HepG2 (cell line): ENCODE results near the gene CGB8. TPM values are rescaled to one million over a fixed set of nuclear protein-coding genes. Genes with fewer than 3 reads are reported as not detected.

Experiments used
- ATAC-seq: fragments of 200-7000 bp; cut with Tn5 transposase; 3 replicates; pipeline ENCODE4 v1.9.1; 2020; ENCODE audit warnings: mild to moderate bottlenecking, moderate library complexity
- BruUV-seq: library from RNA; stranded (reverse); fragments of 400-500 nt; replicated peaks from 2 replicates; lab custom pipeline; 2021; lab: Mats Ljungman, UMichigan
- CTCF ChIA-PET: fragments of 300-600 bp; formaldehyde crosslinking; extraction: SDS; loops from one replicate; lab custom pipeline; 2021; ENCODE audit warnings: low total read pairs, inconsistent platforms, low intra/inter-chr PET ratio; lab: Yijun Ruan, JAX
- POLR2A ChIA-PET: fragments of 350-600 bp; sonication (Branson Sonifier 250); formaldehyde crosslinking; loops from one replicate; lab custom pipeline; 2020; ENCODE audit warnings: antibody characterized with exemption, inconsistent platforms; lab: Yijun Ruan, JAX
- DNase-seq: peaks from one replicate; pipeline ENCODE4 v3.0.0-alpha.2; 2015; ENCODE audit warnings: low spot score
- FAIRE-seq: peaks from 3 replicates; lab custom pipeline; 2011; peaks lifted over from hg19 to GRCh38; lab: Jason Lieb, UNC
- H2AFZ ChIP-seq: one replicate; pipeline ENCODE4 v1.6.1; 2011; ENCODE audit warnings: low read length, inconsistent platforms
- H3K27ac ChIP-seq: fragments of 300-600 bp; 3 replicates; pipeline ENCODE4 v1.8.0; 2011; ENCODE audit warnings: mixed run types, mild to moderate bottlenecking, mixed read lengths, low read length, inconsistent platforms; ENCODE audit not compliant: insufficient read depth; ENCODE audit errors: extremely low read length
- H3K27me3 ChIP-seq, 2 experiments: fragments of 200-600 bp in 1 of 2; 2 replicates in 1 of 2; 3 replicates in 1 of 2; pipeline versions ENCODE4 v1.6.0 to v1.8.0; 2011; ENCODE audit warnings: low read length in 2 of 2, mild to moderate bottlenecking in 2 of 2, moderate library complexity in 2 of 2, inconsistent platforms in 1 of 2; ENCODE audit not compliant: insufficient read depth in 2 of 2, control insufficient read depth in 1 of 2
- H3K36me3 ChIP-seq, 2 experiments: fragments of 200-600 bp in 1 of 2; replicated peaks in 1 of 2; 2 replicates in 1 of 2; 3 replicates in 1 of 2; pipeline versions ENCODE4 v1.5.1 to v1.8.0; 2011; ENCODE audit warnings: low read length in 2 of 2, inconsistent platforms in 1 of 2; ENCODE audit not compliant: insufficient read depth in 2 of 2, control insufficient read depth in 1 of 2
- H3K4me1 ChIP-seq: 2 replicates; pipeline ENCODE4 v1.5.1; 2012; ENCODE audit warnings: low read length, inconsistent platforms; ENCODE audit not compliant: insufficient read depth
- H3K4me2 ChIP-seq: 2 replicates; pipeline ENCODE4 v1.6.0; 2011; ENCODE audit warnings: low read depth, low read length, inconsistent platforms
- H3K4me3 ChIP-seq, 3 experiments: fragments of 200-600 bp in 1 of 3; sonication (generic), shearing (Covaris generic) in 1 of 3; replicated peaks in 1 of 3; 2 replicates each; pipeline ENCODE4 v1.5.1; 2011 to 2016; ENCODE audit warnings: low read length in 3 of 3, inconsistent platforms in 2 of 3, low read depth in 2 of 3, mild to moderate bottlenecking in 2 of 3, control low read depth in 1 of 3, mixed read lengths in 1 of 3; ENCODE audit not compliant: insufficient read depth in 1 of 3
- H3K79me2 ChIP-seq: one replicate; pipeline ENCODE4 v1.6.1; 2011; ENCODE audit warnings: low read length, inconsistent platforms; ENCODE audit not compliant: insufficient read depth
- H3K9ac ChIP-seq: 2 replicates; pipeline ENCODE4 v1.6.0; 2011; ENCODE audit warnings: mild to moderate bottlenecking, low read depth, low read length, inconsistent platforms; ENCODE audit not compliant: insufficient read depth
- H3K9me3 ChIP-seq: 2 replicates; pipeline ENCODE4 v1.5.1; 2012; ENCODE audit warnings: mild to moderate bottlenecking, low read length
- H4K20me1 ChIP-seq: 2 replicates; pipeline ENCODE4 v1.6.0; 2011; ENCODE audit warnings: inconsistent platforms, mild to moderate bottlenecking, low read length, moderate library complexity; ENCODE audit not compliant: insufficient read depth
- AGO2 ChIP-seq: fragments of 200-400 bp; formaldehyde crosslinking; optimal IDR thresholded peaks from 2 replicates; pipeline ENCODE3; 2017; ENCODE audit warnings: mild to moderate bottlenecking, low read depth, low read length, moderate library complexity
- DR1 ChIP-seq: sonication (generic); formaldehyde crosslinking; IDR thresholded peaks from 2 replicates; pipeline ENCODE4 v1.8.0; 2021; ENCODE audit warnings: mild to moderate bottlenecking, missing genetic modification reagents, inconsistent platforms
- E2F1 ChIP-seq: sonication (generic); formaldehyde crosslinking; IDR thresholded peaks from 2 replicates; pipeline ENCODE4 v1.5.0; 2020; ENCODE audit warnings: missing genetic modification reagents
- HDAC2 ChIP-seq: sonication (generic); formaldehyde crosslinking; IDR thresholded peaks from 2 replicates; pipeline ENCODE4 v1.4.0; 2020; ENCODE audit warnings: missing genetic modification reagents
- SMAD1 ChIP-seq: sonication (generic); formaldehyde crosslinking; IDR thresholded peaks from 2 replicates; pipeline ENCODE4 v1.4.0; 2020; ENCODE audit warnings: missing genetic modification reagents, low read depth, mild to moderate bottlenecking, borderline replicate concordance
- ZBTB33 ChIP-seq: sonication (generic); formaldehyde crosslinking; IDR thresholded peaks from 2 replicates; pipeline ENCODE4 v1.4.0; 2020; ENCODE audit warnings: missing genetic modification reagents
- WGBS: methylation state at CpG from one replicate; pipeline ENCODE4 v1.1.6; 2017; ENCODE audit warnings: low lambda C conversion rate; 5-methylcytosine and 5-hydroxymethylcytosine counted together
- in situ Hi-C: cut with HindIII; loops from 2 replicates; pipeline ENCODE4 v1.10.0; 2017; ENCODE audit warnings: low pct_unique_long_range_greater_than_20kb; ENCODE audit not compliant: extremely low pct_ligation_motif_present
- intact Hi-C: fragments of 100-400 bp; cut with micrococcal nuclease; formaldehyde crosslinking; loops from one replicate; pipeline ENCODE4 v1.10.0; 2022; ENCODE audit not compliant: unreplicated experiment
- polyA plus RNA-seq, 8 experiments: library from polyadenylated mRNA; depleted of rRNA in 3 of 8; stranded (reverse) in 7 of 8; unstranded in 1 of 8; fragments of >200 nt; fragmentation: Illumina TruSeq in 4 of 8; extraction: Trizol in 4 of 8; gene quantifications; 2 replicates each; pipeline versions ENCODE4 v1.2.1 to v1.2.3, GENCODE V29; 2011 to 2016; ENCODE audit warnings: low read depth in 4 of 8, missing spikeins in 1 of 8, mixed read lengths in 1 of 8; ENCODE audit not compliant: insufficient read depth in 1 of 8
- total RNA-seq, 5 experiments: library from RNA; depleted of rRNA; stranded (reverse); fragments of >200 nt; fragmentation: Illumina TruSeq; extraction: Trizol; gene quantifications; 2 replicates each; pipeline ENCODE4 v1.2.3, GENCODE V29; 2016; ENCODE audit warnings: low read depth in 1 of 5

Gene CGB8
- total and polyA plus RNA-seq, 2 of the 13 experiments (the other 11 are each of a cell fraction or from before 2014, with no cell fraction given), result not detected

GRCh38 chr19:49016067-49016839 is 32.7 kb downstream of the CGB8 start:
- Histone ChIP-seq H3K9me3 (no peaks in the 10 kb centered on the region), H4K20me1 (no peaks in the 10 kb centered on the region), H3K4me1 (peaks cover 22% of the 10 kb centered on the region), H3K36me3 (peaks cover 4 to 32% of the 10 kb centered on the region in 2 experiments; a peak in 4 of 5 replicates), H3K4me2 (no peak overlapping the region), H3K9ac (no peak overlapping the region), H2AFZ (no peak overlapping the region), H3K27me3 (peaks cover 0 to 15% of the 10 kb centered on the region in 2 experiments; a peak in 3 of 5 replicates), H3K27ac (no peak overlapping the region), H3K79me2 (no peaks in the 10 kb centered on the region), H3K4me3 (no peak overlapping the region)
- CTCF ChIA-PET, result no interaction called here
- in situ Hi-C loops, result no loop called here
- TF ChIP-seq SMAD1 (no peak), DR1 (no peak), AGO2 (peak; percentile 55), ZBTB33 (0 out of 2 replicates have a peak, but pooled peaks have one; percentile 29), E2F1 (no peak), HDAC2 (CRISPR knock-in tag) (no peak)
- POLR2A ChIA-PET, result no interaction called here
- TSS peak; percentile 31 for BruUV-seq
- ATAC-seq, result no peak
- intact Hi-C loops, result no loop called here
- DNase-seq, result no peak
- WGBS, result 93% methylated on average over 6 of the region's 29 CpGs
- FAIRE-seq, result no peak
